Ramos (cell line): Measurements from ENCODE around the gene SERPINB12.

Experiments
- in situ Hi-C: fragments of 300-500 bp; cut with MboI; formaldehyde crosslinking; loops from one replicate; pipeline ENCODE4 v1.14.3; 2022; ENCODE audit warnings: low sequenced_read_pairs; ENCODE audit not compliant: unreplicated experiment

The SERPINB12 gene

GRCh38 chr18:63542069-63542468 lies at the start of gene SERPINB12:
SERPINB12 (plus strand) TSS chr18:63542369; CDS start chr18:63556160, 13,791 bp downstream.
- in situ Hi-C loops = no loop called here

GRCh38 chr18:63492851-63493250 lies 49.3 kb upstream of the SERPINB12 start:
- in situ Hi-C loops = no loop called here

- in situ Hi-C loops = no loop called here
These were observed 46.5 kb upstream of the SERPINB12 start for GRCh38 chr18:63495675-63496074.

- in situ Hi-C loops = loop anchor here (25.0 kb wide), 1 partner anchor 482 kb away; no protein-coding TSS in a partner anchor
These were observed 36.4 kb upstream of the SERPINB12 start for GRCh38 chr18:63505566-63506335.

- in situ Hi-C loops = loop anchor here (25.0 kb wide), 1 partner anchor 481 kb away; no protein-coding TSS in a partner anchor
These were observed 35.9 kb upstream of the SERPINB12 start for GRCh38 chr18:63506336-63506646.

- in situ Hi-C loops = loop anchor here (25.0 kb wide), 1 partner anchor 479 kb away; no protein-coding TSS in a partner anchor
These were observed 33.6 kb upstream of the SERPINB12 start for GRCh38 chr18:63508596-63508995.

- in situ Hi-C loops = loop anchor here (10.0 to 25.0 kb wide), 2 partner anchors 74 to 476 kb away; partner anchors contain the start of gene SERPINB13
These were observed 30.9 kb upstream of the SERPINB12 start for GRCh38 chr18:63511285-63511684.

- in situ Hi-C loops = loop anchor here (10.0 to 25.0 kb wide), 2 partner anchors 70 to 473 kb away; partner anchors contain the start of gene SERPINB13
These were observed 27.8 kb upstream of the SERPINB12 start for GRCh38 chr18:63514326-63514725.

GRCh38 chr18:63514888-63515678 lies 27.1 kb upstream of the SERPINB12 start:
- in situ Hi-C loops = loop anchor here (10.0 to 25.0 kb wide), 2 partner anchors 70 to 472 kb away; partner anchors contain the start of gene SERPINB13

- in situ Hi-C loops = loop anchor here (10.0 to 25.0 kb wide), 2 partner anchors 69 to 472 kb away; partner anchors contain the start of gene SERPINB13
These were observed 26.4 kb upstream of the SERPINB12 start for GRCh38 chr18:63515801-63516200.

GRCh38 chr18:63518178-63519012 lies 23.8 kb upstream of the SERPINB12 start:
- in situ Hi-C loops = loop anchor here (10.0 to 25.0 kb wide), 2 partner anchors 66 to 469 kb away; partner anchors contain the start of gene SERPINB13

- in situ Hi-C loops = loop anchor here (25.0 kb wide), 1 partner anchor 467 kb away; no protein-coding TSS in a partner anchor
These were observed 22.0 kb upstream of the SERPINB12 start for GRCh38 chr18:63520053-63520685.

GRCh38 chr18:63523660-63524059 lies 18.5 kb upstream of the SERPINB12 start:
- in situ Hi-C loops = loop anchor here (25.0 kb wide), 1 partner anchor 464 kb away; no protein-coding TSS in a partner anchor

- in situ Hi-C loops = no loop called here
These were observed 14.9 kb upstream of the SERPINB12 start for GRCh38 chr18:63527251-63527650.

- in situ Hi-C loops = no loop called here
These were observed 13.2 kb upstream of the SERPINB12 start for GRCh38 chr18:63528863-63529492.

GRCh38 chr18:63532471-63532870 lies 9.7 kb upstream of the SERPINB12 start:
- in situ Hi-C loops = no loop called here

- in situ Hi-C loops = no loop called here
These were observed 7.6 kb upstream of the SERPINB12 start for GRCh38 chr18:63534615-63535014.

- in situ Hi-C loops = no loop called here
These were observed 2.2 kb upstream of the SERPINB12 start for GRCh38 chr18:63539904-63540510.
